OCI-M2 (cell line): Measurements from ENCODE around the gene LINC01488.

Experiments
- DNase-seq: peaks from one replicate; lab custom pipeline; 2025; ENCODE audit not compliant: unreplicated experiment; lab: John Stamatoyannopoulos, UW

Gene LINC01488

DNA sequence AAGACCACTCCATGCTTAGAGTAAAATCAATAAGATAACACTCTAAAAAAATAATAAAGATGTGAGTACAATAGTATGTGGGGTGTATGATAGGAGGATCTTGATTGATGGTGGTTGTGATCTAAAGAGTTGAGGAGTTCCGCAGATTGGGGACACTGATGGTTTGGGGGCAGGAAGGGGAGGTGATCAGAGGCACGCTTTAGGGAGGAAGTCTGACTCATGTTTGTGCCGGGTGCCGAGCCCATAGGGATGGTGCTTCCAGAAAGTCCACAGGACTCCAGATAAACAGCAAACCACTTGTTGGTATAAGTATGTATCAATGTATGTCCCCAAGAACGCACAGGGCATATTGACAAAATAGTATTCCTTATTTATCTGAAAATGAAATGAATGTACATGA is 27.5 kb downstream of the LINC01488 start:
- DNase-seq = no peak

DNA sequence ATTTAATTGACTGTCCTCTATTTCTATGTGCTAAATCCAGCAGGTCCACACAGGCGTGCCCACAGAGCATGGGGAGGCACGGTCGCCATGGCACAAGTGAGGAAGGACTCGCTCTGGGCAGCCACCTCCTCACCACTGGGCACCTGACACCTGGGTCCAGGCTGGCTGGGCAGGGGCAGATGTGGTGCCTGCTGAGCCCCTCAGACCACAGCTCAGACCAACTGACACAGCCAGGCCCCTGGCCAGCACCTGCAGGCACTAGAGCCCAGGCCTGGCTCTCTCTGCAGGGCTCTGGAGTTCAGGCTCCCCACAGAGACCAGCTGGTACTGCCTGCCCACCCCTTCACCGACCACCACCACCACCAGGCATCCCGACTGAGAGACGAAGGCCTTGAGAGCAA is 27.9 kb downstream of the LINC01488 start:
- DNase-seq = no peak

DNA sequence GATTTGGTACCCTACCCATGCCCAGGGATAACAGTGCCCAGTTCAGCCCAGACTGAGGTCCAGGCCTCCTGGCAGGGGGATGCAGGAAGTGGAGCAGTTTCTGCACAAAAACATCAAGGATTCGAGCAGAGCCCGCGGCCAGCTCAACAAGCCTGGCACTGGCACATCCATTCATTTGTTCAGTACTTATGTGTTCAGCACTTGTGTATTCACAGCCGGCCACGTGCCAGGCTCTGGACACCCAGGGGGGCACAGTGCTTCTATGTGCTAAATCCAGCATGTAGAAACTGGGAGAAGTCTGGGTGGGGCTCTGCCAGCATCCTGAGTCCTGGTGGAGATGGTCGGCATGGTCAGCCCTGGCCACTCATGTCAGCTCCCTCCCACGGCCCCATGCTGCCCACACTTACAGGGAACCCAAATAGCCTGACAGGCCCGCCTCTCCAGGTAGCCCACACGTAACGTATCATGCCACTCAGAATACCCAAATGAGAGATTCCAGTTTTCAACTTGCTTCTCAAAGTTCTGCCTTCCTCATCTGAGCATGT is 28.5 kb downstream of the LINC01488 start:
- DNase-seq = no peak

DNA sequence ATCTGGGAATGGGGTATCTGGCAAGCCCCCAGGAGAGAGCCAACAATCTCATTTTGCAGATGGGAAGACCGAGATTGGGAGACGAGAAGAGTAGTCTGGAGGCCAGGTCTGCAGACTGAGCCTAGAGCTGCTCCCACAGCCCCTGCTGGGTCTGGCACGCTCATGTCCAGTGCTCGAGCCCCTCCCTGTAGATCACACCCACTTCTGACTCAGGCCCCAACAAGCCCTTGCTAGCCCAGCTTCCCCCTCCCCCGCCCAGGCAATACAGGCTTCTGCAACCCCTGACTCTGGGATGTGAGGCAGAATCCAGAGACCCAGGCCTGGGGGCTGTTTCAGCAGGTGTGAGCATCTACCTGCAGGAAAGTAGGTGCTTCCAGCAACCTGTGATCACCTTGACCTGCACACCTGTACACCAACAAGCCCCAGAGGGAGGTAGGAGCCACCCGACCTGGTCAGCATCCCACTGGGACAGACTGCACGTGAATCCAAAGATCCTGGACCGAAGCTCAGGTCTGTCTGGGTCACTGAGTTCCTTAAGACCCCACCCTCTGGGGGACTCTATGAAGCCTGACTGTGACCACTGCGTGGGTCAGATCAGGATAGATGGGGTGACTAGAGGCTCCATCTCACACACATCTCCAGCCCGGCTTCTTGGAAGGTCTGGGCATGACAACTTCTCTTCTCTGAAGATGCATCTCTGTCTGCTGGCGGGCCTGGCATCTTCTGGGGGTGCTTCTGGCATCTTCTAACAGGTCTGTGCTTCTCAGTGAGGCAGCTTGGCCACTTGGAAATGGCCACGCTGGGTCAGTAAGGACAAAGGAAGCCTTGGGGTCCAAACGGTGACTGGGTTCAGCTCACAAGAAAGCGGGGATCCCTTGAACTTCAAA is 29.3 kb downstream of the LINC01488 start:
- DNase-seq = no peak

DNA sequence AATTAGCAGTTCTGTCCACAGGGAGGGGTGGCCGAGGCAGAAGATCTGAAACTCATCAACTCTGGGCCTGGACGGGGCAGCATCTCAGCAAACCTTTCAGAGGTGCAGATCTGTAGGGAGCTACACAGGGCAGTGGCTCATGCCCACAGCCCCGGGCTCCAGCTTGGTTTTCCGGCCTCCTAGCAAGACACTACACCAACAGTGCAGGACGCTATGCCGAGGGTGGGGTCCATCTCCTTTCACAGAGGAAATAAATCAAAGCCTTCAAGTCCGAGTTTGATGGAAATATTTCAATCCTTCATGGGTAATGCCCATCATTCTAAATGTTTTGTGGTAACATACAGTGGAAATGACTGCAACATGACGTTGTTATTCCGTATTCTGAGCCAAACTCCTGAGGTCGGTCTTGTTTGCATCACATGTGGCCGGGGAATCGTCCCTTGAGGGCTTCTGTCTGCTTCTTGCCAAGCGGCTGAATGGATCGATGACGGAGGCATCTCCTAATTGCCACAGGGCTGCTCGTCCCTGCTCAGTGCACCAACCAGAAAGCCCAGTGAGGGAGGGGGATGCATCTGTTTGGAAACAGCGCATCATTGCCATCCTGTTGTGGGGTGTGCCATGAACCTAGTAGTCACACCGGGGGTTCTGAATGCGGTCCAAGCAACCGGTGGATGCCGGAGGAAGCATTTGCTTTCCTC is 30.0 kb downstream of the LINC01488 start:
- DNase-seq = no peak

DNA sequence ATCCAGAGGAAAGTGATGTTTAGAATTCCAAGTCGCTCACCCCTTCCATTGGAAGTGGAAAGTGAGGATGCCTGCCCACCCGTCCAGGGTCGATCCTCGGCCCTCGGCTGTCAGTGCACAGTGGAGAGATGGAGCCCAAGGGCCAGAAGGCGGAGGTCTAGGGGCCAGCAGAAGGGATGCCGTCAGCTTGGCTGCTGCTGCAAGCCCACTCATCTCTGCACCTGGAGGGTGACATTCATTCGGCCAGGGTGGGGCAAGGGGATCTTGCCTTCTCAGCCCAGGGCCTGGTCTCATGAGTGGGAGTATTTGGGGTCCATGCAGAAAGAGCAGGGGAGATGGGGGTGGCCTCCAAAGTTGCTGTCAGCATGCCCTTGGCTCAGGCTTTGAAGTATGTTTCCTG is 30.7 kb downstream of the LINC01488 start:
- DNase-seq = no peak

DNA sequence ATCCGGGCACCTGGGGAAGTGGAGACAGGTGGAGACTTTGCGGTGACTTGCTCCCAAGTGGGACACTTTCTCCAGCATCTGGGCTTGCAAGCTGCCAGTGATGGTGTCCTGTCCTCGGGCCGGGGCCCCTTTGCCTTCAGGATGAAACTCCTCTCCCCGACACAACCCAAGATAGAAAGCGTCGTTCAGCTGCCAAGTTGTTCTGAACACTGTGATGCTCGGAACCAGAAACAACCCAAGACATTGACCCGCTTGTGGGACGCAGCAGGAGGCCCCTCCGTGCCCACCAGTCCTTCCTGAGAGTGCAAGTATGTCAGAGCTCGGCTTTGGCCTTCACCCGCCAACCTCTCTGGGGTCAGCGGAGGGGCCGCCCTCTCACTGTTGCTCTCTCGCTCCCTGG is 31.3 kb downstream of the LINC01488 start:
- DNase-seq = no peak

DNA sequence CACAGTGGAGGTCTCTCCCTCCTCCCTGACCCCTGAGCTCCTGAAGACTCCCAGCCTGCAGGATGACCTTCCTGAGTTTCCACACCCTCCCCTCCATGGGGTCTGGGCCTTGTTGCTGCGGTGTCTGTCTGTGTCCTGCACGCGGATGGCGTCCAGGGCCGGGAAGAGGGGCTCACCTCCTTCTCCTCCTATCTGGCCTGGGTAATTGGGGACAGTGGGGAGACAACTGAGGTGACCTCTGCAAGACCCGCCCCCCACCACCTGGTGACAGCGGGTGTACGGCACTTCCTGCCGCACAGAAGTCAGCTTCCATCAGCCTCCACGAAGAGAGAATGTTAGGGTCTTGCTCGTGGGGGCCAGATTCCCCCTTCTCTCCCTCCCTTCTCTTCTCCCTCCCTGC is 31.7 kb downstream of the LINC01488 start:
- no peak for DNase-seq

DNA sequence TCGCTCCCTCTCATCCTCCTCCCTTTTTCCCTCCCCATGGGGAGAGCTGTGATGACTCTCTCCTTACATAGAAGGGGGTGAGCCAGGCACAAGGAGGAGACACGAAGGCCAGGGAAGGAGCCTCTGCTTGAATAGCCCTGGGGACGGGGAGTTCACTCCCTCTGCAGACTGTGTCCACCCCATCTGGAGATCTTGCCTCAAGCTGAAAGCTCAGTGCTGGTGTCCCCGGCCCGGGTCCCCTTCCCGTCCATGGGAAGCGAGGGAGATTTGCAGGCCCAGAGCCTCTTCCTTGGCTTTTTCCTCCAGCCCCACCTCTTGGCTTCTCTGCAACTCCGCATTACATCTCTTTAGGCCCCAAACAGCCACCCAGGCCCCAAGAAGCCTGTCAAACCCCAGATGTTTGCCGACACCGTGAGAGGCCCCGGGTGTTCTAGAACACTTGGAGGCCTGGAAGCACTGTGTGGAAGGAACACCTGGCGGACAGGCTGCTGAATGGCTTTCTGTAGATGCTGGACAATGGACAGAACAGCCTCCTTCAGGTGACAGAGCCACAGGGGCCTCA is 32.3 kb downstream of the LINC01488 start:
- no peak for DNase-seq

DNA sequence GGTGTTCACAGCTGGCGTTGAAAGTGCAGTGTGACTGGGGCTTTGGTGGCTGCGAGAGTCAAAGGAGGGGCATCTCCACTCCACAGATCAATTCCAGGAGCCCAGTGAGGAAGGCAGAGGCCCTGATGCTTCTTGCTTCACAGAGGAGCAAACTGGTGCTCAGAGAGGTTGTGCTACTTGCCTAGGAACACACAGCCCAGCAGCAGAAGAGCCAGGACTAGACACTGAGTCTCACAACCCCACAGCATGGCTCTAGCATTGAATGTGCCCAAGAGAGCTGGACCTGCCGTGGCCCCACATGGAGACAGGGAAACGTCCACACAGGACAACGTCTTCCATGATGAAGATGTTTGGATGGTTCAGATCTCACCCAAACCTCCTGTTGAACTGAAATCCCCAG is 33.3 kb downstream of the LINC01488 start:
- no peak for DNase-seq

DNA sequence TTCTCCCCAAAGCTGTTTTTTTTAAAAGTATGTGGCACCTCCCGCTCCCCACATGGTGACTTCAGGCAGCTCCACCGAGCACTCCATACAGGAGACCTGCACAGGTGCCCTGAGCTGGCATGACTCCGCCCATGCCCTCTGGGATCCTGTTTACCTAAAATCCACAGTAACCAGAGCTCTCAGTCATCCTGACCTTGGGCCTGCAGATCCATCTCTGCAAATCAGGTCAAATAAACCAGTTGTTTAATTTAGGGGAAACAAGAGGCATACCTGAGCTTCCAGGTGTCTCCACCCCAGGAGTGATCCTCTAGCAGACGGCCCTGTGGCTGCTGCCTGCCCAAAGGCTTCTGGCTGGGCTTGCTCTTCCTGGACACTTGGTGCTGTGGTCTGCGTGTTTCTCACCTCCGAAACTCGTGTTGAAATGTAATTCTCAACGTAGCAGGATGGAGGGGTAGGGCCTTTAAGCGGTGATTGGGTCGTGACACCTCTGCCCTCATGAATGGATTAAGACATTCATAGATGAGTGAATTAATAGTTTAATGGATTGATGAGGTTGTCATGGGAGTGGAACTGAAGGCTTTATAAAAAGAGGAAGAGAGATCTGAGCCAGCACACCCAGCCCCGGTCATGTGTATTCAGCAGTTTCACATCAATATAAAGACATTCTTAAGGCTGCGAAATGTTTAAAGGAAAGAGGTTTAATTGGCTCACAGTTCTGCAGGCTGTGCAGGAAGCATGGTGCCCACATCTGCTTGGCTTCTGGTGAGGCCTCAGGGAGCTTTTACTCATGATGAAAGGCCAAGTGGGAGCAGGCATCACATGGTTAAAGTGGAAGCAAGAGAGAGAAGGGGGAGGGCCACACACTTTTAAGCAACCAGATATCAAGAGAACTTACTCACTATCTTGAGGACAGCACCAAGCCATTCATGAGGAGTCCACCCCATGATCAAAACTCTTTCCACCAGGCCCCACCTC is 34.1 kb downstream of the LINC01488 start:
- no peak for DNase-seq

DNA sequence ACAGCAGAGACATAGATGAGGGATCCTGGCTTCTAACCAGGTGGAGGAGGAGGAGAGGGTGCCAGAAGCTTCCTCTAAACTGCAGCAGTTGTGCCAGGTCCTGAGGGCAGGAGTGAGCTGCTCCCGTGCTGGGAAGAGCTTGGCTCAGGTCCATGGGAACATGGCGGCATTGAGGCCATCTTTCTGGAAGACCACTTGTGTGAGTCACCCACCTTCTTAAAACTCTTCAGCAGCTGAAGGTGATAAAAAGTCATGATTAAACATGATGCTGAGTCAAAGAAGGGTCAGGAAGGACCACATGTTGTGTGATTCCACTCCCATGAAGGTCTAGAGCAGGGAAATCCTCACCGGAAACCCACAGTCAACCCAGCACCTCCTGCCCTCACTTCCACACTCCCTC is 35.1 kb downstream of the LINC01488 start:
- DNase-seq = no peak

DNA sequence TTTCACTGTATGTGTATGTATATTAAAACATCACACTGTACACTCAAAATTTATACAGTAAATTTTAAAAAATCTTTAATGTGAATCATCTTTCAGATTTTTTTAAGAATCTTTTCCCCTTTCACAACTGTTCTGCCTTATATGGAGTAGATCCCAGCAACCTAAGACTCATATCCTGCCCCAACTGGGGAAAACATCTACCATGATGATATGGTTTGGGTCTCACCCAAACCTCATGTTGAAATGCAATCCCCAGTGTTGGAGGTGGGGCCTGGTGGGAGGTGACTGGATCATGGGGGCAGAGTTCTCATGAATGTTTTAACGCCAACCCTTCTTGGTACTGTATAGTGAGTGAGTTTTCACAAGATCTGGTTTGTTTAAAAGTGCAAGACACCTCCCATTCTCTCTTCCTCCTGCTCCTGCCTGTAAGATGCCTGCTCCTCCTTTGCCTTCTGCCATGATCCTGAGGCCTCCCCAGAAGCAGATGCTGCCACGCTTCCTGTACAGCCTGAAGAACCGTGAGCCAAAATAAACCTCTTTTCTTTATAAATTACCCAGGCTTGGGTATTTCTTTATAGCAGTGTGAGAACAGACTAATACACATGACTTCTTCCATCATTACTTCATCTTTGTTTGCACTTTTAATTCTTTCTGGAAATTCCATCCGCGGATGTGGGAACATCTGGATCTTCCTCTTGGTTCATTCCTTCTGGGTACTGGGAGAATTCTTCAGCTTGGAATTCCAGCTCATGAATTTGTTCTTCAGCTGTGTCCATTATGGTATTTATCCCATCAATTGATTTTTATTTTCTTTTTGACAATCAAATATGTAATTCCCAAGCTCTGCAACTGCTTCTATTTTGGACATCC is 36.9 kb downstream of the LINC01488 start:
- DNase-seq = no peak

DNA sequence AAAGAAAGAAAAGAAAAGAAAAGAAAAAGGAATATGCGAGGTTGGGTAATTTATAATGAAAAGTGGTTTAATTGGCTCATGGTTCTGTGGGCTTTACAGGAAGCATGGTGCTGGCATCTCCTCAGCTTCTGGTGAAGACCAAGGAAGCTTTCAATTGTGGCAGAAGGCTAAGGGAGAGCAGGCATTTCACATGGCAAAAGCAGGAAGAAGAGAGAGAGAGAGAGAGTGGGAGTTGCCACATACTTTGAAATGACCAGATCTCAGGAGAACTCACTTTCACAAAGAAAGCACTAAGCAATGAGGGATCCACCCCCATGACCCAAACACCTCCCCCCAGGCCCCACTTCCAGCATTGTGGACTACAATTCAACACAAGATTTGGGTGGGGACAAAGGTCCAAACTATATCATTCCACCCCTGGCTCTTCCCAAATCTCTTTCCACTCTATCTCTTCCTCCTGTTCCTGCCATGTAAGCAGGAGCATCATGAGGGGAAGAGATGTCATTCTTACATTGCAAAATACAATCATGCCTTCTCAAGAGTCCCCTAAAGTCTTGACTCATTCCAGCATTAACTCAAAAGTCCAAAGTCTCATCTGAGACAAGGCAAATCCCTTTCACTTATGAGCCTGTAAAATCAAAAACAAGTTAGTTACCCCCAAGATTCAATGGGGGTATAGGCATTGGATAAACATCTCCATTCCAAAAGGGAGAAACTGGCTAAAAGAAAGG is 38.9 kb downstream of the LINC01488 start:
- no peak for DNase-seq

DNA sequence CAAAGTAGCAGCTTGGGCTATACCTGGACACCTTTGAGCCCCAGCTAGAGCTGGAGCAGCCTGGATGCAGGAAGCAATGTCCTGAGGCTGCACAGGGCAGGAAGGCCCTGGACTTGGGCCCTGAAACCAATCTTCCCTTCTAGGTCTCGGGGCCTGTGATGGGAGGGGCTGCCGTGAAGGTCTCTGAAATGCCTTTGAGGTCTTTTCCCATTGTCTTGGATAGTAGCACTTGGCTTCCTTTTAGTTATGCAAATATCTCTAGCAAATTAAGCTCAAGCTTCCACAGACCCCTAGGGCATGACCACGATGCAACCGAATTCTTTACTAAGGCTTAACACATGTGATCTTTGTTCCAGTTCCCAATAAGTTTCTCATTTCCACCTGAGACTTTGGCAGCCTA is 40.0 kb downstream of the LINC01488 start:
- no peak for DNase-seq

DNA sequence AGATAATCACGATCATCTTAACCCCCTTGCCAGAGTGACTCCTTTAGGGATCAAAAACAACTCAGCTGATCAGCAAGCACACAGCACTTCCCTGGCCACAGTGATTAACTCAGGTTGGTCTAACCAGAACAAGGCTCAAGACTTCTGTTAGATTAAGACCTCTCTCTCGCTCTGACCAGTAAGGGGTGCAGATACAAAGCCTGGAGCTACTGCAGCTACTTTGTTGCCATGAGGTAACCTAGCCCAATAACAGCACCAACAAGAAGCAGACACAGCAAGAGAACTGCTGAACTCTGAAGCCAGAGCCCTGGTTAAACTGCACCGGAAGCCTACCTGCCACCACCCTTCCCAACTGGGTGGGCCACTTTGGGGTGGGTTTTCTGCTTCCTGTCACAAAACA is 42.0 kb downstream of the LINC01488 start:
- DNase-seq = no peak

DNA sequence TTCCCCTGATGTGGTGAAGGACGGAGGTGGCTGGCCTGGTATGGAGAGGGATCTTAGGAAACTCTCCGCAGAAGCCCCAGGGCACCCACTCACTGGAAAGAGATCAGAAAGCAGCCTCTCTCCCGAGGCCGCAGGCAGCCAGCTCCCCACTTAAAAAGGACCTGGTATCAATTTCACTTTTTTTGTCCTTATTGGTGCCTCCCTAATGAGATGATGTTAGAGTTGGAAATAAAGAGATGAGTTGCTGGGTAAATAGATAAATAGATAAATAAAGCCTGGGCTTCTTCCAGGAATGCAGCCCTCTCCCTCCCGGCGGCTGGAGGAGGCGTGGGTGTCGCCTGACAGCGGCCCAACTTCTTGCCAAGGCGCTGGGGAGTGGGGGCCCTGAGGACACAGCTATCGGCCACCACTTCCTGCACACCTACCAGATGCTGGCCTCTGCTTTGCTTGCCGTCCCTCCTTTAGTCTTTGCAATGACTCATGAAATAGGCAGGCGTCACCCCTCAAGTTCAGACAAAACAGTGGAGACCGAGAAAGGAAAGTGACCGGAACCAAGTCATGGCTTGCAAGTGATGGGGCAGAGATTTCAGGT is 42.9 kb downstream of the LINC01488 start:
- DNase-seq = no peak

DNA sequence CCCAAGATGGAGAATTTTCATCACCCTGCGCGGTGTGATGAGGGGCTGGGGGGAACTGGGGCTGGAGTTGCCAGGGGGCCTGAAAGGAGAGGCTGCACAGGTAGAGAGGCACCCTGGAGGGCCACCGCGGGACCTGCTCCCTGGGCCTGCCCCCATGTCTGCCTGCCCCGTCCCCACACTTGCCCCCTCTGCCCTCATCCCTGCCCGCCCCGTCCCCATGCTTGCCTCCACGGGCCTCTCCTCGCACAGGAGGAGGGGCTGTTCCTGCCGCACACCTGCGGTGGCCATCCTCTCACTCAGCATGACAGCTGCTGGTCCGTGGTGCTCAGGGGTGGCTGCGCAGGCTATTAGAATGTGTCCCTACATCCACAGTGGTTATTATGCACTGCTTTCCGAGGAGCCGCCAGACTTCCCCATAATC is 43.5 kb downstream of the LINC01488 start:
- no peak for DNase-seq
